Measurements from ENCODE around the gene CAV2.

DNA sequence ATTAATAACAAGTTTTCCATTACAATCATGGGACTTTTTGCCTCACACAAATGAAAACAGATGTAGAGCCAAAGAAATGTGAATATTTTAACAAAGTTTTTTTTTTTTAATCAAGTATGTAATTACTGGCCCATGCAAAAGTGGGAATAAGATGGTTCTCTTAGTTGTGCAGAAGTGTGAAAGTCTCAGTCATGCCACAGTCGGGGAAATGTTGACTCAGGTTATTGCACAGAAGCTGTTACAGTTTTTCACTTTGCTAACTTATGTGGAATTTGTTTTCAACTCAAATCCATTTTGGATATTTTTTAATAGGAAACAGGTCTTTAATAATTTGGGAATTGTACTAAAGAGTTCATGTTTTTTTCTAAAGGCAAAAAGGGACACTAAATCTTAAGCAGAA lies 44.0 kb upstream of the CAV2 start:
- TF ChIP-seq, protein P1, sequence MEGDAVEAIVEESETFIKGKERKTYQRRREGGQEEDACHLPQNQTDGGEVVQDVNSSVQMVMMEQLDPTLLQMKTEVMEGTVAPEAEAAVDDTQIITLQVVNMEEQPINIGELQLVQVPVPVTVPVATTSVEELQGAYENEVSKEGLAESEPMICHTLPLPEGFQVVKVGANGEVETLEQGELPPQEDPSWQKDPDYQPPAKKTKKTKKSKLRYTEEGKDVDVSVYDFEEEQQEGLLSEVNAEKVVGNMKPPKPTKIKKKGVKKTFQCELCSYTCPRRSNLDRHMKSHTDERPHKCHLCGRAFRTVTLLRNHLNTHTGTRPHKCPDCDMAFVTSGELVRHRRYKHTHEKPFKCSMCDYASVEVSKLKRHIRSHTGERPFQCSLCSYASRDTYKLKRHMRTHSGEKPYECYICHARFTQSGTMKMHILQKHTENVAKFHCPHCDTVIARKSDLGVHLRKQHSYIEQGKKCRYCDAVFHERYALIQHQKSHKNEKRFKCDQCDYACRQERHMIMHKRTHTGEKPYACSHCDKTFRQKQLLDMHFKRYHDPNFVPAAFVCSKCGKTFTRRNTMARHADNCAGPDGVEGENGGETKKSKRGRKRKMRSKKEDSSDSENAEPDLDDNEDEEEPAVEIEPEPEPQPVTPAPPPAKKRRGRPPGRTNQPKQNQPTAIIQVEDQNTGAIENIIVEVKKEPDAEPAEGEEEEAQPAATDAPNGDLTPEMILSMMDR (IDR thresholded peaks at IDR 0.05; ENCODE audit: insufficient read depth, low read length, poor library complexity, severe bottlenecking): no peak
- no peak for TF ChIP-seq EZH2phosphoT487 (conservative IDR thresholded peaks at IDR 0.05; ENCODE audit: low read length)

Data from SU-DHL-6 (cell line).